HG03354 (cell line): Measurements from ENCODE around the gene ITGB1.
"Not testable (repeated sequence)": the region's sequence is repeated elsewhere in the genome, so short reads cannot be mapped to it uniquely, and the experiment has no call there.

Experiments used
- ATAC-seq: cut with Tn5 transposase; IDR thresholded peaks from one replicate; pipeline ENCODE4 v1.9.1; 2021; ENCODE audit warnings: mild to moderate bottlenecking; ENCODE audit not compliant: unreplicated experiment, poor library complexity, severe bottlenecking

Gene ITGB1

GRCh38 chr10:32958085-32959005 lies at the start of gene ITGB1:
ITGB1 (minus strand) TSS chr10:32958230; CDS start chr10:32935558, 22,672 bp downstream.
- peak; percentile 84 for ATAC-seq

- ATAC-seq = no peak
These were observed 48.4 kb upstream of the ITGB1 start for GRCh38 chr10:33006342-33006887.

GRCh38 chr10:33005322-33006301 lies 47.6 kb upstream of the ITGB1 start:
- ATAC-seq = peak; percentile 63

DNA sequence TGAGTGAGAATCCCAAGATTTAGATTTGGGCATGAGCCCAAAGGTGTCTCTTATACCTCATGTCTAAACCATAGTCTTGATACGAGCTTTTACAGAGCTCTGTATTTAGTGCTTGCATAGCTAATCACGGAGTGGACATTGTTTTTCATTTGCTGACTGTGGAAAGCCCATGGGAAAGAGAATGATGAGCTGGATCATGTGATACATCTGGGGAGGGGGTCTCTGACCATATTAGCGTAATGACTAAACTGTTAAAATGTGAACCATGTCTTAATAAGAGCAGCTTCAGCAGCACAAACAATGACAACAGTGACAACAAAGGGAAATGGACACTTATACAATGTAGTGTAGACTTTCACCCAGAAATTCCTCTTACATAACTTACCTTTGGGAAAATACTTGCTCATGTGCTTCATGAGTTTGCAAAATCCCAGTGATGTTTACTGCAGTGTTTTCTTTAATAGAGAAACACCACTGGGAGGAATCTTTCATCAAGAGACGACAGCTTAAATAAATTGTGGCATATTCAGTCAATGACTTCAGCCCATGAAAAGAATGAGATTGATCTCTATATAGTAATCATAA lies 44.0 kb upstream of the ITGB1 start:
- ATAC-seq = no peak

DNA sequence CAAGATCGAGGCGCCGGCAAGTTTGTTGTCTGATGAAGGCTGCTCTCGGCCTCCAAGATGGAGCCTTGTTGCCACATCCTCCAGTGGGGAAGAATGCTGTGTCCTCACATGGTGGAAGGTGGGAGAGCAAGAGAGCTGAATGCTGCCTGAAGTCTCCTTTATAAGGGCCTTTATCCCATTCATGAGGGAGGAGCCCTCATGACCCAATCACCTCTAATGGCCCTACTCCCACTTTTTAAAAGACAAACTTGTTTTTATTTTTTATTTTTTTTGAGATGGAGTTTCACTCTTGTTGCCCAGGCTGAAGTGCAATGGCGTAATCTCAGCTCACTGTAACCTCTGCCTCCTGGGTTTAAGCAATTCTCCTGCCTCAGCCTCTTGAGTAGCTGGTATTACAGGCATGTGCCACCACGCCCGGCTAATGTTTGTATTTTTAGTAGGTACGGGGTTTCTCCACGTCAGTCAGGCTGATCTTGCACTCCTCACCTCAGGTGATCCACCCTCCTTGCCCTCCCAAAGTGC lies 40.1 kb upstream of the ITGB1 start:
- ATAC-seq = not testable (repeated sequence)

- ATAC-seq = peak; percentile 71
These were observed 37.7 kb upstream of the ITGB1 start for GRCh38 chr10:32995751-32996150.

GRCh38 chr10:32995066-32995622 lies 37.1 kb upstream of the ITGB1 start:
- ATAC-seq = no peak

DNA sequence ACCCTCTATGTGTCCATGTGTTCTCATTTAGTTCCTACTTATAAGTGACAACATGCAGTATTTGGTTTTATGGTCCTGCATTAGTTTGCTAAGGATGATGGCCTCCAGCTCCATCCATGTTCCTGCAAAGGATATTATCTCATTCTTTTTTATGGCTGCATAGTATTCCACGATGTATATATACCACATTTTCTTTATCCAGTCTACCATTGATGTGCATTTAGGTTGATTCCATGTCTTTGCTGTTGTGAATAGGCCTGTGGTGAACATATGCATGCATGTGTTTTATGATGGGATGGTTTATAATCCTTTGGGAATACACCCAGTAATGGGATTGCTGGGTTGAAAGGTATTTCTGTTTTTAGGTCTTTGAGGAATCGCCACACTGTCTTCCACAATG lies 36.6 kb upstream of the ITGB1 start:
- not testable (repeated sequence) for ATAC-seq

DNA sequence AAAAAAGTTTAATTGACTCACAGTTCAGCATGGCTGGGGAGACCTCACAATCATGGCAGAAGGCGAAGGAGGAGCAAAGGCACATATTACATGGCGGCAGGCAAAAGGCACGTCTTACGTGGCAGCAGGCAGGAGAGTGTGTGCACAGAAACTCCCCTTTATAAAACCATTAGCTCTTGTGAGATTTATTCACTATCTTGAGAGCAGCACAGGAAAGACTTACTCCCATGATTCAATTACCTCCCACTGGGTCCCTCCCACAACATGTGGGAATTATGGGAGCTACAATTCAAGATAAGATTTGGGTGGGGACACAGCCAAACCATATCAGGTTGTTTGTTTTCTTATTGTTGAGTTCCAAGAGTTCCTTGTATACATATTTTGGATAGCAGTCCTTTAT lies 34.3 kb upstream of the ITGB1 start:
- ATAC-seq = not testable (repeated sequence)

DNA sequence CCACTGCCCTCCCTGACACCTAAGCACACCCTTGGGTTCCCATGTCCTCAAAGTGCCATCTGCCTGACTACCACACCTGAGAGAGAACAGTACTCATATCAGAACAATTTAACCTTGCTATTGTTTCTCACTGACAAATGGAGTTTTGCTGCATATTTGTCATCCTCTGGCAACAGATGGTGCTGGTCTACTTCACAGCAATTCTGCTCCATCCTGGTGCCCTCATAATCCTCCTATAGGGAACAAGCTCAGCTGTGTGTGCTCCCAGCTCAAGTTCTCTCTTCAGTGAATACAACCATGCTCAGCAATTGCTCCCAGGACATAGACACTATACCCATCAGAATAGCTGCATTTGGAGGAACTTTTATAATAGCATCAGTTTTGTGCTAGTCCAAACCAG lies 32.8 kb upstream of the ITGB1 start:
- ATAC-seq = no peak

- no peak for ATAC-seq
These were observed 30.6 kb upstream of the ITGB1 start for GRCh38 chr10:32988604-32989003.

GRCh38 chr10:32987172-32987571 lies 29.1 kb upstream of the ITGB1 start:
- no peak for ATAC-seq

DNA sequence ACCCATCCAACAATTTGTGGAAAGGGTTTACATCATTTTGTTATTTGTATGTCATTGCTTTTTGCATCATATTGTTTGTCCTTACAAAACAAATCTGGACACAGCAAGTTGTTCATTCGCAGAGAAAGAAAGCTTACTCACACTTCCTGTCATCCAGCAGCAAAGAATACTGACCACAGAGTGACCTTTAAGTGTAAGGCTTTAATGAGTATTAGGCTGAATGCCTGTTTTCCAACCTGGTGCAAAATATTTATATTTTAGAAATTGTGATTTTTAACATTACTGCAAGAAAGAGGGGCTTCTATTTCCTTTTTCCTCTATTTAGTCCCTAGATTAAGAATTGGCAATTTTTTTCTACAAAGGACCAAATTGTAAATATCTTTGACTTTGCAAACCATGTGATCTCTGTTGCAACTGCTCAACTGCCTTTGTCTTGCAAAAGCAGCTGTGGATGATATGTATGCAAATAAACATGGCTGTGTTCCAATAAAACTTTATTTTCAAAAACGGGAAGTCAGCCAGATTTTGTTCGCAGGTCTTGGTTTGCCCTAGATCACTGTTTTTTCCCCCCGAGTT lies 27.8 kb upstream of the ITGB1 start:
- no peak for ATAC-seq

DNA sequence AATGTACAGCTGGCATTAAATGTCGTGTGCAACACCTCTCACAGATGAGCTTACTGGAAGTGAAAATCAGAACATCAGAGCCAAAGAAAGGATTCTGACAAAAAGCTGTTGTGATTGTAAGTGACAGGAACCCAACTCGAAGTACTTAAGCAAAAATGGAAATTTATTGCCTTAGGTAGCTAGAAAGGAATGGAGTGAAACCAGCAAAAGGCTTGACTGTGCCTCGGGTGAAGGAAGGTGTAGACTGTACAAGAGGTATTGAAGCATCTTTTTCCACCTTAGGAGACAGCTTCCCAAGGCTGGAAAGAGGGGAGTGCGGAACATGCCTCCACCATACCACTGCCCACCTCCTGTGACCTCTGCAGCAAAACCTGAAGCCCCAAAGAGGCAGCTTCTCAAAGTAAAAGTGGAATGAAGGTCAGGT lies 27.3 kb upstream of the ITGB1 start:
- ATAC-seq = no peak

- ATAC-seq = no peak
These were observed 26.1 kb upstream of the ITGB1 start for GRCh38 chr10:32984003-32984600.

DNA sequence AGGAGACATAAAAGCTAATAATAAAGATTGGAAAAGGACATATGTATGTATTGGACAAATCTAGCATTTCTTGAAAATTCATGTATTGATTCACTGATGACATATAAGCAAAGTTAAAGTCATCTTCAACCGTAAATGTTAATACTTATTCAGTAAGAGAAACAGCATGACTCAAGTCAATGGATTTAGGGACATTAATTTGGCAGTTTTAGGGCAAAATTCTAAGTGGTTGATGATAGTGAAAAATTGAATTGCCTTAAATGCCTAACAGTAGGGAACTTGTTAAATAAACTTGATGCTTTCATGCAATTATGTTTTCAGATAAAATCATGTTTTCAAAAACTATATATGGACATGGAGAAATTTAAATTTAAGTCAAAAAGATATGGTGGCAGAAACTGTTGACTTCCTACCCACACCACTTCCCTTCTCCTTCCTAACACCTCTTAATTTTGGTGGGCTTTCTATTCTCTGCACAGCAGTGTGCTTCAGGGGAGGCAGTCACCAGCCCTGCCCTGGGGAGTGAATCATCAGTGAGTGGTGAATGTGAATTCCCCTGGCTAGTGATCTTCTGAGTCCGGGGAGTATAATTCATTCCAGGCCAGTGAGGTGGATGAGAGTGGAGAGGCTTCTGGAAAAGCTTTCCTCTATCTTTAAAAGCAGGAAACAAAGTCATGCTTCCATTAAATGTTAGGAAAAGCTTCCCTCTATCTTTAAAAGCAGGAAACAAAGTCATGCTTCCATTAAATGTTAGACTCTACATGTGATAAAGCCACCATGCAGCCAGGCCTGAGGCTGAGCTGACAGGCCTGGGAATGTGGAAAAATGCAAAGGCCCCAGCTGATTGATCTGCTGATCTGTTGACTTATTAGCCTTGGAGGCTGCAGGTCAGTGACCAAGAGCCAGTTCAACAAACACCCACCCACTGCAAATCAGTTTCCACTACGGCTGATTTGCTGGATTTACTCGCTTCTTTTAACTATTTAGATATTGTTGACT lies 25.2 kb upstream of the ITGB1 start:
- no peak for ATAC-seq

GRCh38 chr10:32982293-32982709 lies 24.3 kb upstream of the ITGB1 start:
- ATAC-seq = no peak
